ENCODE measurements around the gene HABP4.

The HABP4 gene

GRCh38 chr9:96453625-96454024, 3.7 kb downstream of the HABP4 start:
- no peaks in the 10 kb centered on the region for H3K36me3 ChIP-seq (ENCODE audit: control insufficient read depth, insufficient read depth, low read length)
- 62 to 82% methylated on average over 2 of the region's 2 CpGs for WGBS, 2 experiments
- H3K27me3 ChIP-seq (ENCODE audit: control insufficient read depth, insufficient read depth, low read length, poor library complexity, severe bottlenecking): peaks cover 24% of the 10 kb centered on the region
- peaks cover 7% of the 10 kb centered on the region for H3K4me1 ChIP-seq (ENCODE audit: control insufficient read depth, insufficient read depth, low read length)
- H3K27ac ChIP-seq (ENCODE audit: insufficient read depth, low read depth, low read length, poor library complexity, severe bottlenecking): no peak overlapping the region
- no peak overlapping the region for H3K4me3 ChIP-seq (ENCODE audit: insufficient read depth, low read depth, low read length)
- H3K9me3 ChIP-seq (ENCODE audit: control insufficient read depth, low read length): no peaks in the 10 kb centered on the region

- no peak overlapping the region for H3K27ac ChIP-seq (ENCODE audit: insufficient read depth, low read depth, low read length, poor library complexity, severe bottlenecking)
- WGBS, 2 experiments: 85 to 95% methylated on average over 4 of the region's 4 CpGs
- H3K9me3 ChIP-seq (ENCODE audit: control insufficient read depth, low read length): no peaks in the 10 kb centered on the region
- peaks cover 3% of the 10 kb centered on the region for H3K4me1 ChIP-seq (ENCODE audit: control insufficient read depth, insufficient read depth, low read length)
- no peak overlapping the region for H3K4me3 ChIP-seq (ENCODE audit: insufficient read depth, low read depth, low read length)
- no peaks in the 10 kb centered on the region for H3K36me3 ChIP-seq (ENCODE audit: control insufficient read depth, insufficient read depth, low read length)
- H3K27me3 ChIP-seq (ENCODE audit: control insufficient read depth, insufficient read depth, low read length, poor library complexity, severe bottlenecking): no peaks in the 10 kb centered on the region
Observed at GRCh38 chr9:96457266-96457665, 7.3 kb downstream of the HABP4 start.

- H3K4me1 ChIP-seq (ENCODE audit: control insufficient read depth, insufficient read depth, low read length): peaks cover 3% of the 10 kb centered on the region
- 91 to 92% methylated on average over 8 of the region's 8 CpGs for WGBS, 2 experiments
- H3K4me3 ChIP-seq (ENCODE audit: insufficient read depth, low read depth, low read length): no peak overlapping the region
- H3K9me3 ChIP-seq (ENCODE audit: control insufficient read depth, low read length): no peaks in the 10 kb centered on the region
- H3K36me3 ChIP-seq (ENCODE audit: control insufficient read depth, insufficient read depth, low read length): no peaks in the 10 kb centered on the region
- H3K27ac ChIP-seq (ENCODE audit: insufficient read depth, low read depth, low read length, poor library complexity, severe bottlenecking): no peak overlapping the region
- no peaks in the 10 kb centered on the region for H3K27me3 ChIP-seq (ENCODE audit: control insufficient read depth, insufficient read depth, low read length, poor library complexity, severe bottlenecking)
Observed at GRCh38 chr9:96458226-96458625, 8.3 kb downstream of the HABP4 start.

GRCh38 chr9:96459268-96460007, 9.5 kb downstream of the HABP4 start:
- WGBS, 2 experiments: 96 to 98% methylated on average over 7 of the region's 7 CpGs
- H3K4me1 ChIP-seq (ENCODE audit: control insufficient read depth, insufficient read depth, low read length): peaks cover 3% of the 10 kb centered on the region
- no peaks in the 10 kb centered on the region for H3K9me3 ChIP-seq (ENCODE audit: control insufficient read depth, low read length)
- H3K36me3 ChIP-seq (ENCODE audit: control insufficient read depth, insufficient read depth, low read length): no peaks in the 10 kb centered on the region
- H3K4me3 ChIP-seq (ENCODE audit: insufficient read depth, low read depth, low read length): no peak overlapping the region
- no peak overlapping the region for H3K27ac ChIP-seq (ENCODE audit: insufficient read depth, low read depth, low read length, poor library complexity, severe bottlenecking)
- H3K27me3 ChIP-seq (ENCODE audit: control insufficient read depth, insufficient read depth, low read length, poor library complexity, severe bottlenecking): no peaks in the 10 kb centered on the region

GRCh38 chr9:96460470-96460869, 10.5 kb downstream of the HABP4 start:
- peaks cover 3% of the 10 kb centered on the region for H3K4me1 ChIP-seq (ENCODE audit: control insufficient read depth, insufficient read depth, low read length)
- H3K36me3 ChIP-seq (ENCODE audit: control insufficient read depth, insufficient read depth, low read length): peaks cover under 1% of the 10 kb centered on the region
- no peaks in the 10 kb centered on the region for H3K9me3 ChIP-seq (ENCODE audit: control insufficient read depth, low read length)
- H3K27ac ChIP-seq (ENCODE audit: insufficient read depth, low read depth, low read length, poor library complexity, severe bottlenecking): no peak overlapping the region
- WGBS, 2 experiments: 92 to 93% methylated on average over 5 of the region's 5 CpGs
- no peaks in the 10 kb centered on the region for H3K27me3 ChIP-seq (ENCODE audit: control insufficient read depth, insufficient read depth, low read length, poor library complexity, severe bottlenecking)
- H3K4me3 ChIP-seq (ENCODE audit: insufficient read depth, low read depth, low read length): no peak overlapping the region

- Histone ChIP-seq H3K36me3 (ENCODE audit: control insufficient read depth, insufficient read depth, low read length) (peaks cover 5% of the 10 kb centered on the region), H3K4me1 (ENCODE audit: control insufficient read depth, insufficient read depth, low read length) (peaks cover 3% of the 10 kb centered on the region), H3K4me3 (ENCODE audit: insufficient read depth, low read depth, low read length) (no peak overlapping the region)
Observed at GRCh38 chr9:96460882-96461281, 10.9 kb downstream of the HABP4 start.

GRCh38 chr9:96461336-96461735, 11.4 kb downstream of the HABP4 start:
- Histone ChIP-seq H3K4me3 (ENCODE audit: insufficient read depth, low read depth, low read length) (no peak overlapping the region), H3K9me3 (ENCODE audit: control insufficient read depth, low read length) (no peaks in the 10 kb centered on the region), H3K27me3 (ENCODE audit: control insufficient read depth, insufficient read depth, low read length, poor library complexity, severe bottlenecking) (no peaks in the 10 kb centered on the region), H3K4me1 (ENCODE audit: control insufficient read depth, insufficient read depth, low read length) (peaks cover 3% of the 10 kb centered on the region), H3K27ac (ENCODE audit: insufficient read depth, low read depth, low read length, poor library complexity, severe bottlenecking) (no peak overlapping the region), H3K36me3 (ENCODE audit: control insufficient read depth, insufficient read depth, low read length) (peaks cover 7% of the 10 kb centered on the region)
- 93 to 96% methylated on average over 7 of the region's 8 CpGs for WGBS, 2 experiments

More at GRCh38 chr9:96460882-96461281, 10.9 kb downstream of the HABP4 start:
- Histone ChIP-seq H3K9me3 (ENCODE audit: control insufficient read depth, low read length) (no peaks in the 10 kb centered on the region), H3K27me3 (ENCODE audit: control insufficient read depth, insufficient read depth, low read length, poor library complexity, severe bottlenecking) (no peaks in the 10 kb centered on the region), H3K27ac (ENCODE audit: insufficient read depth, low read depth, low read length, poor library complexity, severe bottlenecking) (no peak overlapping the region)

- Histone ChIP-seq H3K4me3 (ENCODE audit: insufficient read depth, low read depth, low read length) (no peak overlapping the region), H3K27ac (ENCODE audit: insufficient read depth, low read depth, low read length, poor library complexity, severe bottlenecking) (no peak overlapping the region), H3K4me1 (ENCODE audit: control insufficient read depth, insufficient read depth, low read length) (peaks cover 3% of the 10 kb centered on the region), H3K27me3 (ENCODE audit: control insufficient read depth, insufficient read depth, low read length, poor library complexity, severe bottlenecking) (no peaks in the 10 kb centered on the region), H3K36me3 (ENCODE audit: control insufficient read depth, insufficient read depth, low read length) (peaks cover 7% of the 10 kb centered on the region), H3K9me3 (ENCODE audit: control insufficient read depth, low read length) (no peaks in the 10 kb centered on the region)
- 47 to 51% methylated on average over 6 of the region's 6 CpGs for WGBS, 2 experiments
Observed at GRCh38 chr9:96462541-96462940, 12.6 kb downstream of the HABP4 start.

- Histone ChIP-seq H3K4me3 (ENCODE audit: insufficient read depth, low read depth, low read length) (no peak overlapping the region), H3K36me3 (ENCODE audit: control insufficient read depth, insufficient read depth, low read length) (peaks cover 7% of the 10 kb centered on the region), H3K27me3 (ENCODE audit: control insufficient read depth, insufficient read depth, low read length, poor library complexity, severe bottlenecking) (no peaks in the 10 kb centered on the region), H3K9me3 (ENCODE audit: control insufficient read depth, low read length) (no peaks in the 10 kb centered on the region), H3K4me1 (ENCODE audit: control insufficient read depth, insufficient read depth, low read length) (peaks cover 3% of the 10 kb centered on the region), H3K27ac (ENCODE audit: insufficient read depth, low read depth, low read length, poor library complexity, severe bottlenecking) (no peak overlapping the region)
- whole genome bisulfite sequencing, 2 experiments: 83 to 91% methylated on average over 5 to 6 of the region's 6 CpGs
Observed at GRCh38 chr9:96464426-96464825, 14.5 kb downstream of the HABP4 start.

- no peak overlapping the region for H3K4me3 ChIP-seq (ENCODE audit: insufficient read depth, low read depth, low read length)
- no peak overlapping the region for H3K27ac ChIP-seq (ENCODE audit: insufficient read depth, low read depth, low read length, poor library complexity, severe bottlenecking)
- H3K9me3 ChIP-seq (ENCODE audit: control insufficient read depth, low read length): no peaks in the 10 kb centered on the region
- H3K27me3 ChIP-seq (ENCODE audit: control insufficient read depth, insufficient read depth, low read length, poor library complexity, severe bottlenecking): no peaks in the 10 kb centered on the region
- WGBS, 2 experiments: 95 to 99% methylated on average over 5 of the region's 5 CpGs
- H3K4me1 ChIP-seq (ENCODE audit: control insufficient read depth, insufficient read depth, low read length): no peaks in the 10 kb centered on the region
- H3K36me3 ChIP-seq (ENCODE audit: control insufficient read depth, insufficient read depth, low read length): peaks cover 7% of the 10 kb centered on the region
Observed at GRCh38 chr9:96467784-96468183, 17.8 kb downstream of the HABP4 start.

Measured in ectodermal cell (in vitro differentiated cells).